Lung (tissue), 12 donors: ENCODE data around the gene ACOT7. TPM values are rescaled to one million over a fixed set of nuclear protein-coding genes. Genes with fewer than 3 reads are reported as not detected.

Experiments
- ATAC-seq: fragments of 200-7000 bp; cut with Tn5 transposase; one replicate; pipeline ENCODE4 v1.9.1; 2020; ENCODE audit warnings: moderate number of reproducible peaks; ENCODE audit not compliant: insufficient read depth, low FRiP score
- DNase-seq, 3 donors: peaks; one replicate each; pipeline ENCODE4 v3.0.0-alpha.2; 2013 to 2017
- H3K27ac ChIP-seq, 2 donors: one replicate each; pipeline ENCODE4 v1.5.1; 2013; ENCODE audit warnings: mild to moderate bottlenecking in 2 of 2, moderate library complexity in 2 of 2, control low read depth in 1 of 2, inconsistent platforms in 1 of 2, low read depth in 1 of 2, low read length in 1 of 2
- H3K27me3 ChIP-seq, 3 donors: one replicate each; pipeline ENCODE4 v1.5.1; 2013; ENCODE audit warnings: low read length in 2 of 3; ENCODE audit not compliant: control insufficient read depth in 3 of 3, insufficient read depth in 3 of 3
- H3K36me3 ChIP-seq, 4 donors: one replicate each; pipeline ENCODE4 v1.5.1; 2013; ENCODE audit warnings: low read length in 4 of 4, mild to moderate bottlenecking in 1 of 4, moderate library complexity in 1 of 4; ENCODE audit not compliant: control insufficient read depth in 4 of 4, insufficient read depth in 4 of 4
- H3K4me1 ChIP-seq, 5 donors: one replicate each; pipeline ENCODE4 v1.5.1; 2013; ENCODE audit warnings: low read length in 5 of 5, mild to moderate bottlenecking in 2 of 5, moderate library complexity in 1 of 5; ENCODE audit not compliant: control insufficient read depth in 5 of 5, insufficient read depth in 5 of 5
- H3K4me3 ChIP-seq: one replicate; pipeline ENCODE4 v1.5.1; 2013; ENCODE audit warnings: mild to moderate bottlenecking, control low read depth, moderate library complexity
- H3K9ac ChIP-seq, 2 donors: one replicate each; pipeline ENCODE4 v1.5.1; 2013; ENCODE audit warnings: low read length in 2 of 2, control low read depth in 1 of 2; ENCODE audit not compliant: insufficient read depth in 1 of 2
- H3K9me3 ChIP-seq, 4 donors: one replicate each; pipeline ENCODE4 v1.5.1; 2013; ENCODE audit warnings: low read length in 3 of 4, mild to moderate bottlenecking in 1 of 4, moderate library complexity in 1 of 4; ENCODE audit not compliant: control insufficient read depth in 4 of 4, insufficient read depth in 3 of 4
- WGBS, 2 donors: extraction: QIAGEN DNeasy Blood & Tissue Kit; methylation state at CpG; one replicate each; pipeline ENCODE4 v1.1.7; 2013; 5-methylcytosine and 5-hydroxymethylcytosine counted together
- polyA plus RNA-seq, 2 donors: library from polyadenylated mRNA; stranded (reverse); fragments of 200-250 nt; gene quantifications; one replicate each; pipeline ENCODE4 v1.2.1, GENCODE V29; 2013
- total RNA-seq, 2 donors: library from RNA; depleted of rRNA in 1 of 2; stranded (reverse); fragments of >200 nt in 1 of 2; gene quantifications; one replicate each; pipeline ENCODE4 v1.2.1, GENCODE V29; 2014 to 2021
- TF ChIP-seq, protein P1 (sequence below): IDR thresholded peaks from 2 replicates; pipeline ENCODE4 v1.5.1; 2012; ENCODE audit warnings: mild to moderate bottlenecking; ENCODE audit errors: control extremely low read depth, extremely low read depth
- donor health status: control.
- donor health status: control.
- donor health status: Bipolar disorder and iron deficiency.
- donor health status: healthy.
- donor health status: DM: yes; HTN: yes; CAD: no.

Gene ACOT7
- total and polyA plus RNA-seq, 4 donors, result 8.8 to 37.4 (median 23.1) TPM

DNA sequence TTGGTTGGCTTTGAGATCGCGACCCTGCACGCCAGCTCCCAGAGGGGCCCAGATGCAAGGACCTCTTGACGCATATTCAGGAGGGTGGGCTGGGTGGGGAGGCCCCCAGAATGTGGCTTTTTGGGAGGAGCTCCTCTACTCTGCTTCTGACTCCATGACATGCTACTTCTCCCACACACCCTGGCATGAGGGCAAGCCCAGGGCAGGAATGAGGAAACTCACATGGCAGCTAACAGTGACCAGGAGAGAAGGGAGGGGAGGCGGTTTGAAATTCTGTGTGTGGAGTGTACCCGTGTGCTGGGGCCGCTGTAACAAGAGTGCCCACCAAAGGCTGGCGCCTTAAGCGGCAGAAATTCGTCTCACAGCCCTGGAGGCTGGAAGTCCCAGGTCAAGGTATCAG is 71.4 kb downstream of the ACOT7 start:
- Histone ChIP-seq H3K4me1 (no peaks in the 10 kb centered on the region), H3K27ac (no peak overlapping the region), H3K27me3 (no peaks in the 10 kb centered on the region), H3K4me3 (no peak overlapping the region), H3K9me3 (no peaks in the 10 kb centered on the region), H3K9ac (no peak overlapping the region), H3K36me3 (peaks cover 0 to 3% (median 1%) of the 10 kb centered on the region in 4 donors)
- WGBS, 2 donors, result 90 to 93% methylated on average over 10 of the region's 10 CpGs
- DNase-seq (no peak), ATAC-seq (no peak)
- TF ChIP-seq, protein P1, sequence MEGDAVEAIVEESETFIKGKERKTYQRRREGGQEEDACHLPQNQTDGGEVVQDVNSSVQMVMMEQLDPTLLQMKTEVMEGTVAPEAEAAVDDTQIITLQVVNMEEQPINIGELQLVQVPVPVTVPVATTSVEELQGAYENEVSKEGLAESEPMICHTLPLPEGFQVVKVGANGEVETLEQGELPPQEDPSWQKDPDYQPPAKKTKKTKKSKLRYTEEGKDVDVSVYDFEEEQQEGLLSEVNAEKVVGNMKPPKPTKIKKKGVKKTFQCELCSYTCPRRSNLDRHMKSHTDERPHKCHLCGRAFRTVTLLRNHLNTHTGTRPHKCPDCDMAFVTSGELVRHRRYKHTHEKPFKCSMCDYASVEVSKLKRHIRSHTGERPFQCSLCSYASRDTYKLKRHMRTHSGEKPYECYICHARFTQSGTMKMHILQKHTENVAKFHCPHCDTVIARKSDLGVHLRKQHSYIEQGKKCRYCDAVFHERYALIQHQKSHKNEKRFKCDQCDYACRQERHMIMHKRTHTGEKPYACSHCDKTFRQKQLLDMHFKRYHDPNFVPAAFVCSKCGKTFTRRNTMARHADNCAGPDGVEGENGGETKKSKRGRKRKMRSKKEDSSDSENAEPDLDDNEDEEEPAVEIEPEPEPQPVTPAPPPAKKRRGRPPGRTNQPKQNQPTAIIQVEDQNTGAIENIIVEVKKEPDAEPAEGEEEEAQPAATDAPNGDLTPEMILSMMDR, result no peak

DNA sequence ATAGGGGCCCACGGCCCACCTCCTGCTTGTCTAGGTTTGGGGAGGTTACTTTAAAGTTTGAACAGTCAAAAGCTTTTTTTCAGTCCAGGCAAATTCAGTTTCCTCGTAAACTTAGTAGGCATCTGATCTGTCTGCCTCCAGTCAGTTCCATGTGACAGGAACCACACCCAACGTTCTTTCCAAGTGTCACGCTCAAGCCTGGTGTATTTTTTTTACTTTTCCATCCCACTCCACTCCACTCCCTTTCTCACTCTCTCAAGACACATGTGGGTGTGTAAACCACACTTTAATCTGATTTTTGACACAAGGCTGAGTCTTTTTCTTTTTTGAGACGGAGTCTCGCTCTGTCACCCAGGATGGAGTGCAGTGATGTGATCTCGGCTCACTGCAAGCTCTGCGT is 72.4 kb downstream of the ACOT7 start:
- no peaks in the 10 kb centered on the region for H3K27me3 ChIP-seq
- H3K9ac ChIP-seq, result no peak overlapping the region
- no peak for ATAC-seq
- H3K4me3 ChIP-seq, result no peak overlapping the region
- no peaks in the 10 kb centered on the region for H3K4me1 ChIP-seq
- DNase-seq, result no peak
- H3K27ac ChIP-seq, result no peak overlapping the region
- TF ChIP-seq, protein P1, result no peak
- H3K9me3 ChIP-seq, result no peaks in the 10 kb centered on the region
- 87 to 88% methylated on average over 8 of the region's 8 CpGs for WGBS, 2 donors
- no peaks in the 10 kb centered on the region for H3K36me3 ChIP-seq

DNA sequence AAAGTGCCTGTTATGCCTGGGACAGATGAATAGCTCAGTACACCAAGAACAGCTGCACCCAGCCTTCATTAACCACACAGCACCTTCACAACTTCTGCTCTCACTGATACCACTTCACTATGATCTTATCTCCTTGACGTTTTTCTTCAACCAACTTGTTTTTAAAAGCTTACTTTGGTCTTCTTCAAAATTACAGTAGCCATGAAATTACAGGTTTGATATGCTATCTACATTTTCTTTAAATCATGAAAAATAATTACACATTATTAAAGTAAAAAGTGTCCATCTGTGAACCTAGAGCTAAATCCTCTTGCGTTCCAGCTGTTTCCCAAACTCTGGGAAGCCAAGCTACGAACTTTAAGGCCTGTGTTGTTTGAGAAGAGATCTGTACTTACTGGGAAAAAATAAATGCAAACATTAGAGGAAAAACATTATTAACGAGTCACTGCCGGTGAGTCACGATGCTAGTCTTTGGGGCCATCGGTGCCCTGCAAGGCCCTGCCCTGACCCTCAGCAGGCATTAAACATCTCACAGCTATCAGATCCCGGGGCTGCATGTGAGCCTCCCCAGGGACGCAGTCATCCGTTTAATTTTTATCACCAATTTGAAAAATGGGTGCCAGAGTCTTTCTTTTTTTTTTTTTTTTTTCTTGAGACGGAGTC is 76.3 kb downstream of the ACOT7 start:
- WGBS, 2 donors, result 82 to 86% methylated on average over 11 of the region's 11 CpGs
- Histone ChIP-seq H3K9ac (no peak overlapping the region), H3K4me1 (no peaks in the 10 kb centered on the region), H3K9me3 (no peaks in the 10 kb centered on the region), H3K36me3 (no peaks in the 10 kb centered on the region), H3K27me3 (no peaks in the 10 kb centered on the region), H3K4me3 (no peak overlapping the region), H3K27ac (no peak overlapping the region)
- ATAC-seq (no peak), DNase-seq (no peak)
- TF ChIP-seq, protein P1, result no peak
